ENCODE results near the gene MAN2A1.
"Not testable (repeated sequence)": the region's sequence is repeated elsewhere in the genome, so short reads cannot be mapped to it uniquely, and the experiment has no call there.

MAN2A1 gene

DNA sequence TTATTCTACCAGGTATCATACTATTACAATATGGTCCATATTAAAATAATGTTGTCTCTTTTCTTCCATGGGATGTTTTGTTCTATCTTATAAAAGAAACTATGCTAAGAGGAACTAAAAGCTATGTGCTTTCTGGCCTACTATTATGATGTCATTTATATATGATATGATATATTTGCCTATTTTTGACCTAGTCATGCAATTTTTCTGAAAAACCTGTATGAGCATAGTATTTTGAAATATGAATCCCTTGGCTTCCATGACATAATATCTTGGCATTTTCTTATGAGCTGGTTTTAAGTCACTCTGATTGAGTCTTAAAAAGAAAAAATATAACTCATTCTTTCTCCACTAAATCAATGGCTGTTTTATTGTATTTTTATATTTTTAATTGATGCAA, 60.7 kb downstream of the MAN2A1 start:
- in situ Hi-C loops (cut with HindIII; ENCODE audit: low sequenced_read_pairs), result no loop called here

DNA sequence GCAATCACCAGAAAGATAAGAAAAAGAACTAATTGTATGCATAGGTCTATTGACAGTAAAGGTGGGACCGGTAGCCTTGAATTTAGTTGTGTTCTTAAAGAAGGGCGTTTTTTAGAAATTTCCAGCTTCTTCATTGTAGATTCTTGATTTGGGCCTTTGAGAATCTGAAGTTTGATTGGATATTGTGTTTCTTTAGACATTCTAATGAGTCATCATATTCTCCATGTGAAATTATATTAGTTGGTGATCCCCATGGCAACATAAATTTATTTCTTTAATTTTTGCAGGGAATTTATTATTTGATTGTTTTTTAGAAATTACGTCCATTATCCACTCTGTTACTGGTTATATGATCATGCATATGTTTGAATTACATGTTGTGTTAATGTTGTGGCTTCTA, 63.6 kb downstream of the MAN2A1 start:
- in situ Hi-C loops (cut with HindIII; ENCODE audit: low sequenced_read_pairs), result no loop called here

DNA sequence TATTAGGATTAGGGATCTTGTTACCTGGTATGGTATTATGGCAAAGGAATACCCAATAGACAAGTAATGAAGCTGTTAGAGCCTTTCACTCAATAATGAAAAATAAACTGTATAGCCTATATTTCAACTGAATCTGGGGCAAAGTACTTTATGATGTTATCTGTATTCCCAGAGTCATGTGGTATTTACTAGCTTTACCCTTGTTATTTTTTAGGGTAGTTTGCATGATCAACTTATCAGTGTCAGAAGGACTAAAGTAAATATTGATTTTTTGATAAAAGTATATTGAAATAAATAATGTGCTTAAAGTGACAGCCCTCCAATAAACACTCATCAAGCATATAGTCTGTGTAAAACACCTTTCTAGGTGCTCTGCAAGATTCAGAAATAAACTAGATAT, 64.6 kb downstream of the MAN2A1 start:
- in situ Hi-C loops (cut with HindIII; ENCODE audit: low sequenced_read_pairs), result no loop called here

DNA sequence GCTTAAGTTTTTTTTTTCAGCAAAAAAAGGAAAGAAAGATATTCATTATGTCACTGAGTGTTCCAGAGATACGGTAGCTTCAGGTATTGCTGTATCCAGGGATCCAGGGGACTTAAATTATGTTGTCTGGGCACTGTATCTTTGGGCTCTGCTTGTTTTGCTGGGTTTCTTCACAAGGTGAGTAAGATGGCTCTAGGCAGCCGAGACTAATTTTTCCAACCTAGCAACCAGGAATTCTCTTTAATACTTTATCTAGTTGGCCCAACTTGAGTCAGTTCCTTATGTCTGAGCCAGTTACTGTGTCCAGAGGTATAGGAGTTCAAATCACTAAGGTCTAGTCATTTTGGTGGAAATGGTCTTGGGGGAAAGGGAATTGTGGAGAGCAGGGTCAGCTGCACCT, 66.0 kb downstream of the MAN2A1 start:
- in situ Hi-C loops (cut with HindIII; ENCODE audit: low sequenced_read_pairs), result no loop called here

DNA sequence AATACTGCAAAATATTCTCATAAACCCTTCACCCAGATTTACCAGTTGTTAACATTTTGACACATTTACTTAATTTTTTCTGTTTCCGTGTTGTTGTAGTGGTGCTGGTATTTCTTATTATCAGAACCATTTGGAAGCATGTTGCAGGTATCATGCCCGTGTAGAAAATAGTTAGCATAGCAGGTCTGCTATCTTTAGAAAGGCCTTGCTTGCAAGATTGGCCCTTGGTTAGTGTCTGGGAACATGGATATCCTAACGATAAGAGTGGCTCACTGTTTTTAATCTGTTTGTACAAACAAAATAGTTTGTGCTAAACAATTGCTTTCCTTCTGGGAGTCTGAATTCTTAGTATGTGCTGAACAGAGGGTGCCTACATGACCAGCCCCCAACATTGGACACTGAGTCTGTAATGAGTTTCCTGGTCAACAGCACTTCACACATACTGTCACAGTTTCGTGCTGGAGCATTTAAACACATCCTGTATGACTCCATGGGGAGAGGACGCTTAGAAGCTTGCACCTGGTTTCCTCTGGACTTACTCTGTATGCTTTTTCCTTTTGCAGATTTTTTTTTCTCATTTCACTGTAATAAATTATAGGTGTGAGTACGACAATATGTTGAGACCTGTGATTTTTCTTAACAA, 66.9 kb downstream of the MAN2A1 start:
- in situ Hi-C loops (cut with HindIII; ENCODE audit: low sequenced_read_pairs), result no loop called here

DNA sequence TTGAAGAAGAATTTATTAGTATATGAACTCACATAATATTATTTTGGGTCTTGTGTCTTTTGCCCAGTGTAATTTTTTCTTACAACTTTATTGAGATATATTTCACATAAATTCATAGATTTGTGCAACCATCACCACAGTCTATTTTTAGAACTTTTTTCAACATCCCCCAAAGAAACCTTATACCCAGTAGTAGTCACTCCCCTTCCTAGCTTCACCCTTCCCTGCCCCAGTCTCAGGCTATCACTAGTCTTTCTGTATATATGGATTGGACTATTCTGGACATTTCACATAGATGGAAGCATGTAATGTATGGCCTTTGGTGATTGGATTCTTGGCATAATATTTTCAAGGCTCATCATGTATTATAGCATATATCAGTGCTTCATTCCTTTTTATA, 67.8 kb downstream of the MAN2A1 start:
- in situ Hi-C loops (cut with HindIII; ENCODE audit: low sequenced_read_pairs), result no loop called here

DNA sequence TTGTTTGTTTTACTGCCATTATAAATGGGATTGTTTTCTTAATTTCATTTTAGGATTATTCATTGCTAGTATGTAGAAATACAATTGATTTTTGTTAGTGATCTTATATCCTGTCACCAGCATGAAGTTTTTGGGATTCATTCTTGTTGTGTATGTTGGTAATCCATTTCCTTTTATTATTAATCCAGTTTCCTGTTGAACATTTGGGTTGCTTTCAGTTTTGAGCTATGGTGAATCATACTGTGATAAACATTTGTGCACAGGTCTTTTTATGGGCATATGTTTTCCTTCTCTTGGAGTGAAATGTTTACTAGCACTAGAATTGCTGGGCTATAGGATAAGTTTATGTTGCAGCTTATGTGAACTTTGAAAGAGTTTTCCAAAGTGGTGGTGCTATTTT, 69.6 kb downstream of the MAN2A1 start:
- in situ Hi-C loops (cut with HindIII; ENCODE audit: low sequenced_read_pairs), result no loop called here

DNA sequence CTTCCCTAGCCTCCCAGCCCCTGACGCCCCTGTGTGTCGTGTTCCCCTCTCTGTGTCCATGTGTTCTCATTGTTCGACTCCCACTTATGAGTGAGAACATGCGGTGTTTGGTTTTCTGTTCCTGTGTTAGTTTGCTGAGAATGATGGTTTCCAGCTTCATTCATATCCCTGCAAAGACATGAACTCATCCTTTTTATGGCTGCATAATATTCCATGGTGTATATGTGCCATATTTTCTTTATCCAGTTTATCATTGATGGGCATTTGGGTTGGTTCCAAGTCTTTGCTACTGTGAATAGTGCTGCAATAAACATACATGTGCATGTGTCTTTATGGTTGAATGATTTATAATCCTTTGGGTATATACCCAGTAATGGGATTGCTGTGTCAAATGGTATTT, 70.4 kb downstream of the MAN2A1 start:
- in situ Hi-C loops (cut with HindIII; ENCODE audit: low sequenced_read_pairs), result not testable (repeated sequence)

DNA sequence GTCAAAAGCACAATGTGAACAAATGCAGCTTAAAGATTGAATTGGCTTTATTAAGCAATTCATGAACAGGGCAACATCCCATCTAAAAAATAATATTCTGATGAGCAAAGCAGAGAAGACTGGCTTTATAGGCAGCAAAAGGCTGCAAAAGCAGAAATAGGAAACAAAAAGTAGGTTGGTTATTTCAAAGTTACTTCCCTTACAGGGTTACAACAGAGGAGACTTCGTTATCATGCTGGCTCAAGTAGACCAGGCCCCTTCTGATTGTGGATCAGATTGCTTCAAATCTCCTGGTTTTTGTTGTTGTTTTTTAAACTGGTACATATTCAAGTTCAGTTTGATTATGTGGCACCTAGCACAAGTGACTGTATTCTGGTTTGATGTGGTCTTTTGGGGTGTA, 73.1 kb downstream of the MAN2A1 start:
- in situ Hi-C loops (cut with HindIII; ENCODE audit: low sequenced_read_pairs), result no loop called here

DNA sequence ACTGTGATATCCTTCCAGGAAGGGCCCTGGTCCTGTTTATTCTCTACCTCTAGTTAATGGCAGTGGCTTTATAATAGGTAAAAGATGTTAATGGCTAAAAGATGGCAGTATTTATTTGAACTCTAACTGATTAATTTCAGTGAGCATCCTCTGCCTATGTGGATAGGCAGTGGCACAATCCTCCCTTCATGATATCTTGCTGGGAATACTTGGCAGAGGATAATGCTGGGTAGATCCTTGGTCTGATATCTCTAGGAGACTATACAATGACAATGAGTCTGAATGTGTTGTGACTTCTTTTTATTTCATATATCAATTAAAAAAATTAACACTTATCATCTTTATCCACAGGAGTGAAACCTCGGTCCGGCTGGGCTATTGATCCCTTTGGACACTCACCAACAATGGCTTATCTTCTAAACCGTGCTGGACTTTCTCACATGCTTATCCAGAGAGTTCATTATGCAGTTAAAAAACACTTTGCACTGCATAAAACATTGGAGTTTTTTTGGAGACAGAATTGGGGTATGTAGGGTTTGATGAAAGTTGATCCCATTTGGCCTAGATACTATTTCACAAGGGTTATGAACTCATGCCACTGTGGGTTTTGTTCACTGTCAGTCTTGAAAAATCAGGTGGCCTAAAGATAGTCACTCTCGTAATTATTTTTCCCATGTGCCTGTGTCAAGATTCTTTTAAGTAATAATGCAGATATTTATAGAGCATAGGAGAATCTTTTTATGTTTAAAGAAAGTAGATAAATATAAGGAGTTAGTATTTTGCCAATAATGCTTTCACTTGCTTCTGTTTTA, 77.7 kb downstream of the MAN2A1 start:
- in situ Hi-C loops (cut with HindIII; ENCODE audit: low sequenced_read_pairs), result no loop called here

DNA sequence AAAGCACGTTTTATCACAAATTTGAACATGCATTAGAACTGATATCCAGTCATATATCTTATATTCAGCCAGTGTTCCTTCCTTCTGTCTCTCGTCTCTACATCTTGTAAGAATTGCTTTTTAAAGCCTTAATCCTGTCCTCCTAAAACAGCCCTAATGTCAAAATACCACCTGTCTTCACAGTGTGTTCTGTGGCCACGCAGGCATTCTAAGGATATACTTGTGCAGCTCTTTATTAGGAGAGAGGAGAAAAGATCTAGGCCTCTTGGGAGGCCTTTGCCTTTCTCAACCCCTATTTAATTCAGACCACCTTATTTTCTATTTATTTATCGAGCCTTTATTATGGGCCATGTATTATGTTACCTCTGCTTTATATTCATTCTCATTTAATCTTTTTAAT, 78.3 kb downstream of the MAN2A1 start:
- in situ Hi-C loops (cut with HindIII; ENCODE audit: low sequenced_read_pairs), result no loop called here

DNA sequence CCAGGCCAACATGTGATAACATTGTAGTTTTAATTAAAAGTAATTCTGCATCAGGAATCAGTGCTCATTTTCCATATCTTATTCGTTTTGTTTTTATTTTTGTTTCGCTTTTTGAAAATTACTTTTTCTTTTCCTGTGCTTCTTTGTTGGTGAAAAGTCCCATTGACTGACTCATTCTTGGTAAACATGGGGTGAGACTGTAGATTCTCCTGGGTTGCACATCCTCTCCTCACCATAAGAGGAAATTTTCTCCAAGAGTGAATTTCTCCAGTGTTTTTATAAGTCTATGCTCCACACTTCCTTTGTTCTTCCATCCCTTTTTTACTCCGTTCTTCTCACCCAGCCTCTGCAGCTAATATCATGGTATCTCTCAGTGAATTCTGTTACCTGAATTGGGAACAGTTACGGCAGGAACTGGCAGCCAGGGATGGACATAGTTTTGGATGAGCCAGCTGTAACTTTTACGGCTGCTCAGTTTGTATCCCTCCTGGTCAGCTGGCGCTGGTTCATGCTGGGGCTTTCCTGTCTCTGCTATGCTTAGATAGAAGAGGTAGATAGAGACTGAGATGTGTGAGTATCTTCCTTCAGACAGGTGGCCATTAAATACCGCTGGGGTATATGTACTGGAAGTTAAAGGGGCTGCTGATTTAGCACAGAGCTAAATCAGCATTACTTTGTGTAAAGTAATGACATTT, 80.0 kb downstream of the MAN2A1 start:
- in situ Hi-C loops (cut with HindIII; ENCODE audit: low sequenced_read_pairs), result no loop called here

DNA sequence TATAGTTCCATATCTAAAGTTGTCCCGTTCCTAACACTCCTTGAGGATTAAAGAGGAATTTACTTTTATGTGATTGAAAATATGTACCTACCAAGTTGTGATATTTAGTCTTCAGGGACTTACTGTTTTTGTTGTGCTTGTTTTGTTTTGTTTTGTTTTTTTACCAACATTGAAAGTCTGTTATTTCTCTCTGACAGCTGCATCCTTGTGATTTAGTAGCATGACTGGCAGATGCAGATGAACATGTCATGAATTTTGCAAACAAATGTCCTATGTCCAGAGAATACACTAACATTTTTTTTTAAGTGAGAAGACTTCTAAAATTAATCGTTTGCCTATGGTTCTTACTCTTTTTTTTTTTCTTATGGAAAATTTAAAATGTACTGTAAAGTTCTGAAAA, 85.4 kb downstream of the MAN2A1 start:
- in situ Hi-C loops (cut with HindIII; ENCODE audit: low sequenced_read_pairs), result no loop called here

DNA sequence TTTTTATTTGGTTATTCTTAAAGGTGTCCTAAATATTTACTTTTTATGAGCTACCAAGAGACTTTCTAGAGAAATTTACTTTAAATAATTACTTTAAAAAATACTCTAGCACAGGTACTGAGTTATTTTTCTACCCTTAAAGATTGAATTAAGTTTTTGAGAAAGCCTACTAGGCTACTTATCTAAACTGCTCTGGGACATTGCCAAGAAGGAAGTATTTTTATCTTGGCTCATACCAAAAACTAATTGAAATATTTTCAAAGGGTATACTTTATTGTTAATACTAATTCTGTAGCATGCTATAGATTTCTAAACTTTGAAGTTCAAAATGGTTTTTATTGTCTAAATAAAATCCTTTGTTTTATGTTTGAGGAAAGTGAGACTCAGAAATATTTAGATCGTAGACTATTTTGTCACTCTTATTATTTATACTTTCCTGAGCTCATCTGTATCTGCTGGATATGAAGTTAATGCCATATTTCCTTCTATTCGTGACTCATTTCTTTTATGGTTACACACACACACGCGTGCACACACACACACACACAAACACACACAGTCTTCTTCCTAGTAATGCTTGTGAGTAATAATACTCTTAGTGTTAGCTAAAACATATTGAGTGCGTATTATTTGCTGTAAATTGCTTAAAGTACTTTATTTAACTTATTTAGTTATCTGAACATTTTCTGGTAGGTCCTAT, 89.5 kb downstream of the MAN2A1 start:
- in situ Hi-C loops (cut with HindIII; ENCODE audit: low sequenced_read_pairs), result no loop called here

DNA sequence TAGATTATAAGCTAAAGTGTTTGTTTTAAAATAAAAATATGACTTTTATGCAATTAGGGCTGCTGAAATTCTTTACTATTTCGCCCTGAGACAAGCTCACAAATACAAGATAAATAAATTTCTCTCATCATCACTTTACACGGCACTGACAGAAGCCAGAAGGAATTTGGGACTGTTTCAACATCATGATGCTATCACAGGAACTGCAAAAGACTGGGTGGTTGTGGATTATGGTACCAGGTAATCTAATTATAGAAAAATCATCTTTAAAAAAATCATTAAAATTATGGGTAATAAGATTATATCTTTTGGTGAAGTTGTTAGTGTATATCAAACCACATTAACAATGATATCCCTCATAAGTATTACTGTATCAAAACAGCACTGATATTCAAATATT, 95.0 kb downstream of the MAN2A1 start:
- in situ Hi-C loops (cut with HindIII; ENCODE audit: low sequenced_read_pairs), result no loop called here

DNA sequence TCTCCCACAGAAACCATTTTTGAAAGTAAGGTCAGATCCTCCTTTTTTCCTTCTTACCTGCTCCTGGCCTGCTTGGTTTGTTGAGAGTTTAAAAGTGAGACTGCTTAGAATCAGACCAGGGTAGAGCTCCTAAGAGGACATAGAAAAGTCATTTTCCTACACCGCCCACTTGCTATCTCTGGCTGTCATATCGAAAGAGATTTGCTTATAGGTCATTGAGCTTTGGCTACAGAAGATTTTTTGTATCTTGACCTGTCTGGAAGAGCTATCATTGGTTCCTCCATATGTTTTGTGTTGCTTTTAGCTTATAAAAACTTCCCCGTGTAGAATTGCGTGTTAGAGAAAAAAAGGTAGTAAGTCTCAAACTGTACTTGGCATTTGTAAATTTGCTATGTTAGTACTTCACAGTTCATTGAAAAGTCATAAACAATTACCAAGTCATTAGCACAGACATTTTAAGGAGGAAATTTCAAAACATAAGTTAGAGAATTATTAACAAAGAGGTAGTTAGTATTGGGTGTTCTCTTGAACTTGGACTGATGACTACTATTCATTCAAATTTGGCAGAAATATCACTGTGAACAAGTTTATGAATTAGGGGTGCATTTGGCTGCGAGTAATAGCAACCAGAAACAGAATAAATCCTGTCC, 96.6 kb downstream of the MAN2A1 start:
- in situ Hi-C loops (cut with HindIII; ENCODE audit: low sequenced_read_pairs), result no loop called here

DNA sequence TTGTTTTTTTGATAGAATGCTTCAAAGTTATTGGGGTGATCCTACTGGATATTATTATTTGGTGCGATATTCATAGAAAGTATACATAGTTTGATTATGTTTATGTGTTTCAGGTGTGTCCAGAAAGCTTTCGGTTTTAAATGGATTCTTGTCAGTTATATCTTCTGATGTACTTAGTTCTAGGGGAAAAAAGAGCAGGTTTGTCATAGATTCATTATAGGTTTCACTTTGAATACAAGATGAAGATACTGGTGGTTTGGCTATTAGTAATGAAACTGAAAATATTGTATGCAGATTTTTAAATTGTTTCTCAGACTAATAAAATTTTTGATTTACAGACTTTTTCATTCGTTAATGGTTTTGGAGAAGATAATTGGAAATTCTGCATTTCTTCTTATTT, 98.9 kb downstream of the MAN2A1 start:
- in situ Hi-C loops (cut with HindIII; ENCODE audit: low sequenced_read_pairs), result no loop called here

DNA sequence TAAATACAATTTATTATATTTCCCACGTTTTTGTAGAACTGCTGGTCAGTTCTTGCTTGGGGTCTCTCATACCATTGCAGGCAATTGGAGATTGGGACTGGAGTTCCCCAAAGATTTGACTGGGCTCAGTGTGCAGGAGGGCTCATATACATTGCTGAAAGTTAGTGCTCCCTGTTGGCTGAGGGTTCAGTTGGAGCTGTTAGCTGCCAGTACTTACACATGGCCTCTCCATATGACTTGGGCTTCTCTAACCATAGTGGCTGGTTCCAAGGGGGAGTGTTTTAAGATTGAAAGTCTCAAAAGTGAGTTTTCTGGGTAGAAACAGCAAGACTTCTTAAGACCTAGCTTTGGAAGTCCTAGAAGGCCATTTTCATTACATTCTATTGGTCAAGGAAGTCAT, 102.9 kb downstream of the MAN2A1 start:
- in situ Hi-C loops (cut with HindIII; ENCODE audit: low sequenced_read_pairs), result no loop called here

DNA sequence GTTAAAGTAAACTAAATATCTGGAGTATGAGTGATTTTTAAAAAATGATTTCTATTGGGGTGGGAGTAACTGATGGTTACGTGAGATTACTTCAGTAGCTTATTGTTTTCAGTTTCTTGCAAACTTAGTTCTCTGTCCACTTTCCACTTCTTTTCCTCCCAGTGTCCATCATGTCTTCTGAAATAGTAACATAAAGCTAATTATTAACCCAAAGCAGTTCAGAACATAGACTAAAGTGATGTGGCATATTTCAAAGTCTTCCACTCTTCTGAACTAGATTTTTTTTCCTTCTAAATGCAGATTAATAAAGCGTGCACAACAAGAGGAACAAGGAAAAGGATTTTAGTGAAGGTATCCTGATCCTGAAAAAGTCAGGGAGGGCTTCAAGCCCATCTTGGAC, 114.1 kb downstream of the MAN2A1 start:
- in situ Hi-C loops (cut with HindIII; ENCODE audit: low sequenced_read_pairs), result no loop called here

DNA sequence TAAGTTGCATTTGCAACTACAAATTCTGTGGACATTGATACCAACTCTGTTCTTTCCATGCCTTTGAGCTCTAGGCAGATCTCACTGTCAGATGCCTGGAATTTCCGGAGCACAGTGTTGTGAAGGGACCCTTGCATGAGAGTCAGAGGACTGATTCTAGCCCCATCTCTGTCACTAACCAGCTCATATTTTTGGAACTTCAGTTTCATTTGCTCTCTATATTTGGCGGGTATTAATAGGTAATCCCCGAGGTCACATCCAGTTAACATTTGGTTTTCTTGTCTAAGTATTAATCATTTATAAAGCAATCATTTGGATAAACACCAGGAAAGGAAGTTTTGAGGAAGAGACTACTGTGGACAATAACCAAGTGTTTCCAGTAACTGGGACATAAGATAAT, 115.7 kb downstream of the MAN2A1 start:
- in situ Hi-C loops (cut with HindIII; ENCODE audit: low sequenced_read_pairs), result no loop called here

DNA sequence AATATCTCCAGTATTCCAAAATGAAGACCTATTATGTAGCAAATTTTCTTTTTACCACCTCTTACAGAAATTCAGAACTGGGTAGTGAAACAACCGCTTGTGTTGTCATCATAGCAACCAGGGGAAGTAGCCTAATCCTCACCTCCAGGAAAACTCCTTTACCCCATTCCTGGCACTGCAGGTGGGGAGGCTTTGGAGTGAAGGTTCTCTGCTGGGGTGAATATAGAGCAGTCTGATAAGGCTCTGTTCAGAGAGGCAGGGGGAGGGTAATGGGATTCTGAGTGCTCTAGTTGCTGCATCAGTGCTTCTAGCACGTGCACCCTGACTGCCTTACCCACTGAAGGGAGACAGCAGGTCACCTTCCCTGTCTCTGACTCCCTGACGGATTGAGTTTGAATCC, 116.2 kb downstream of the MAN2A1 start:
- in situ Hi-C loops (cut with HindIII; ENCODE audit: low sequenced_read_pairs), result no loop called here
